HFFc6 (cell line): ENCODE measurements around the gene SV2C. TPM values are rescaled to one million over a fixed set of nuclear protein-coding genes. Genes with fewer than 3 reads are reported as not detected.

Experiments used
- DNase-seq: peaks from one replicate; pipeline ENCODE4 v3.0.0-alpha.2; 2018
- H3K27ac Mint-ChIP-seq: 2 replicates; pipeline ENCODE4 v1.8.0; 2020; ENCODE audit warnings: mild to moderate bottlenecking, mixed read lengths
- H3K27me3 Mint-ChIP-seq: 2 replicates; pipeline ENCODE4 v1.8.0; 2021; ENCODE audit warnings: mild to moderate bottlenecking, moderate library complexity, mixed read lengths; ENCODE audit not compliant: insufficient read depth
- H3K36me3 Mint-ChIP-seq: 2 replicates; pipeline ENCODE4 v1.8.0; 2021; ENCODE audit warnings: low read depth, mixed read lengths
- H3K4me1 Mint-ChIP-seq: 2 replicates; pipeline ENCODE4 v1.8.0; 2020; ENCODE audit warnings: low read depth, mixed read lengths
- H3K4me3 Mint-ChIP-seq: 2 replicates; pipeline ENCODE4 v1.8.0; 2020; ENCODE audit warnings: mild to moderate bottlenecking, moderate library complexity, mixed read lengths
- H3K9me3 Mint-ChIP-seq: 2 replicates; pipeline ENCODE4 v1.8.0; 2020; ENCODE audit warnings: mild to moderate bottlenecking, mixed read lengths
- total RNA-seq, 6 experiments: library from RNA; stranded (reverse); fragmentation: NEBNext Ultra II Directional; extraction: Animal tissue kit (Norgen Biotek cat#: 25700); gene quantifications; 2 replicates in 1 of 6; 3 replicates in 5 of 6; pipeline ENCODE4 v1.2.3, GENCODE V29; 2021
- TF ChIP-seq, protein P1 (sequence below): fragments of 200-600 bp; sonication (generic); IDR thresholded peaks from 2 replicates; pipeline ENCODE4 v1.5.0; 2021; ENCODE audit warnings: antibody characterized with exemption, mild to moderate bottlenecking

SV2C gene
- total RNA-seq, 6 experiments from 2014 or later: not detected

DNA sequence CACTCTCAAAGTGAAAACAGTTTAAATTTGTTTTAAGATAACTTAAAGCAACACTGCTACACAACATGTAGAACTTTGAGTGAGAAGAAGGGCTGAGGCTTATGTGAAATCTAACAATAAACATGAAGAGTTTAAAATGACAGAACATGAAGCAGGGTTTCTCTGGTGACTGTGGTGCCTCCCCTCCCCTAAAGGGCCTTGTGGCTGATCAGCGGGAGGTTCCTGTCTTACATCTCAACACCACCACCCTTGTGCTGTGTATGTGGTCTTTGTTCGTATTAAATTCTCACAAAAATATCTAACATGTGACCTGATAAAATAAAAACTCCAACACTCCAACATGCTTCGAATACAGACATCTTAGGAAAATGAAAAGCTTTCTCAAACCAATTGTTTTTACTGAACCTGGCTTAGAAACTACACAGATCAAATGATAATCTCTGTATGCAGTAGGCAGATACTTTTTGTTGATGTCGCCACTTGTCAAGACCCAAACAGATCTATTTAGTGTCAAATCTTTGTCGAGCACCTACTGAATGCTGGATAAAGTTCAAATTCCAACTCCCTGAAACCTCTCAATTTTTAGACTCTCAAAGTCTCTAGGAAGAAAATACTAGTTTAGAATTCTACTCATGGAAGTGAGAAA, 310.0 kb downstream of the SV2C start:
- H3K4me1 Mint-ChIP-seq: no peaks in the 10 kb centered on the region
- H3K27me3 Mint-ChIP-seq: peaks cover 19% of the 10 kb centered on the region
- no peaks in the 10 kb centered on the region for H3K36me3 Mint-ChIP-seq
- TF ChIP-seq, protein P1, sequence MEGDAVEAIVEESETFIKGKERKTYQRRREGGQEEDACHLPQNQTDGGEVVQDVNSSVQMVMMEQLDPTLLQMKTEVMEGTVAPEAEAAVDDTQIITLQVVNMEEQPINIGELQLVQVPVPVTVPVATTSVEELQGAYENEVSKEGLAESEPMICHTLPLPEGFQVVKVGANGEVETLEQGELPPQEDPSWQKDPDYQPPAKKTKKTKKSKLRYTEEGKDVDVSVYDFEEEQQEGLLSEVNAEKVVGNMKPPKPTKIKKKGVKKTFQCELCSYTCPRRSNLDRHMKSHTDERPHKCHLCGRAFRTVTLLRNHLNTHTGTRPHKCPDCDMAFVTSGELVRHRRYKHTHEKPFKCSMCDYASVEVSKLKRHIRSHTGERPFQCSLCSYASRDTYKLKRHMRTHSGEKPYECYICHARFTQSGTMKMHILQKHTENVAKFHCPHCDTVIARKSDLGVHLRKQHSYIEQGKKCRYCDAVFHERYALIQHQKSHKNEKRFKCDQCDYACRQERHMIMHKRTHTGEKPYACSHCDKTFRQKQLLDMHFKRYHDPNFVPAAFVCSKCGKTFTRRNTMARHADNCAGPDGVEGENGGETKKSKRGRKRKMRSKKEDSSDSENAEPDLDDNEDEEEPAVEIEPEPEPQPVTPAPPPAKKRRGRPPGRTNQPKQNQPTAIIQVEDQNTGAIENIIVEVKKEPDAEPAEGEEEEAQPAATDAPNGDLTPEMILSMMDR: no peak
- DNase-seq: no peak
- H3K9me3 Mint-ChIP-seq: no peaks in the 10 kb centered on the region
- no peak overlapping the region for H3K27ac Mint-ChIP-seq
- no peak overlapping the region for H3K4me3 Mint-ChIP-seq

DNA sequence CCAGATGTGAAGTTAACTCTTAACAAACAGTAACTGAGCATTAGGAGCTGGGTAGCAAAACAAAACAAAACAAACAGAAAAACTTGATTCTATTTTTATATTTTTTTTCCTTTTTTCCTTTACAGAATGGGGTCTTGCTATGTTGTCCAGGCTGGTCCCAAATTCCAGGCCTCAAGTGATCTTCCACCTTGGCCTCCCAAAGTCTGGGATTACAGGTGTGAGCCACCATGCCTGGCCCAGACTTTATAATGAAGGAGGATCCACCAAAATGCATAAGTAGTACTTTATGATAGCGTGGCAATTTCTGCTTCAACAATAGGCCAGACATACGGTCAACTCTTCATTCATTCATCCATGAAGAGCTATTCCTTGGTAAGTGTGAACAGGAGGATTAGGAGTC, 314.0 kb downstream of the SV2C start:
- Mint-ChIP-seq H3K4me3 (no peak overlapping the region), H3K36me3 (no peaks in the 10 kb centered on the region), H3K27ac (no peak overlapping the region), H3K9me3 (no peaks in the 10 kb centered on the region), H3K4me1 (peaks cover 1% of the 10 kb centered on the region; the same call in 1 of the 2 replicates), H3K27me3 (peaks cover 27% of the 10 kb centered on the region)
- DNase-seq: no peak
- TF ChIP-seq, protein P1: no peak

DNA sequence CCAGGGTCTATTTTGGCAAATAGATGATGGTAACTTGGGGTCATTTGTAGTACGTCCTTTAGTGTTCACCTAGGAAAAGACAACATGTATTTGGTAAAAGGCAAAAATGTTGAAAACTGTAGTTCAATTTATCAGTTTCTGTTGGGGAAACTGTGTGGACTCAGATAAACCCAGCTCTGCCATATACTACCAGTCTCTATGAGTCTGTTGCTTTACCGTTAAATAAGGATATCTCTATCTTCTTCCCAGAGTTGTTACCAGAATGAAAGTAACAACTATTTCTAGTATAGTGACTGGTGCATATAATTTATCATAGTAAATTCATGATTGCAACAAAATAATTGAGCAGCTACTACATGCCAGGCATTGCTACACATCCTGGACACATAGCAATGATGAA, 316.1 kb downstream of the SV2C start:
- H3K4me3 Mint-ChIP-seq: no peak overlapping the region
- H3K36me3 Mint-ChIP-seq: no peaks in the 10 kb centered on the region
- peaks cover 31% of the 10 kb centered on the region for H3K27me3 Mint-ChIP-seq
- no peaks in the 10 kb centered on the region for H3K9me3 Mint-ChIP-seq
- TF ChIP-seq, protein P1: no peak
- DNase-seq: no peak
- H3K27ac Mint-ChIP-seq: no peak overlapping the region
- peaks cover 12% of the 10 kb centered on the region; the same call in 1 of the 2 replicates for H3K4me1 Mint-ChIP-seq

DNA sequence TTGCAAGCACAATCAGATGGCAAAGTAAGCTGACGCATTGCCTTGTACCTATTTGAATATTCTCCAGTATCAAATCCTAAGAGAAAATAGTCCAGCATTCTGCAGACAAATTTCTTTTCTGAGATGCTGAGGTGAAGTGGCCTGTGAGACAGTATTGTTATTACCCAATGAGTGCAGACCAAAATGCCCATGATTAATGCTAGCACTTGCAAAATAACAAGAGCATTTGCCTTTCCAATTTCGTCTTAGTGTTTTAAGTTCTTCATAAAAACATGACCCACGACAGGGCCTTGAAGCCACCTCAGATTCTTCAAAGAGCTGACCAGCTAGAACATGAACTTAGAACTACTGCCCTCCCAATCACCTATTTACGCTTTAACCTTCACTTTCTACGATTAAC, 317.3 kb downstream of the SV2C start:
- DNase-seq: no peak
- Mint-ChIP-seq H3K4me1 (peaks cover 12% of the 10 kb centered on the region; the same call in 1 of the 2 replicates), H3K27me3 (peaks cover 37% of the 10 kb centered on the region), H3K27ac (no peak overlapping the region), H3K9me3 (no peaks in the 10 kb centered on the region), H3K36me3 (no peaks in the 10 kb centered on the region), H3K4me3 (no peak overlapping the region)
- TF ChIP-seq, protein P1: no peak

DNA sequence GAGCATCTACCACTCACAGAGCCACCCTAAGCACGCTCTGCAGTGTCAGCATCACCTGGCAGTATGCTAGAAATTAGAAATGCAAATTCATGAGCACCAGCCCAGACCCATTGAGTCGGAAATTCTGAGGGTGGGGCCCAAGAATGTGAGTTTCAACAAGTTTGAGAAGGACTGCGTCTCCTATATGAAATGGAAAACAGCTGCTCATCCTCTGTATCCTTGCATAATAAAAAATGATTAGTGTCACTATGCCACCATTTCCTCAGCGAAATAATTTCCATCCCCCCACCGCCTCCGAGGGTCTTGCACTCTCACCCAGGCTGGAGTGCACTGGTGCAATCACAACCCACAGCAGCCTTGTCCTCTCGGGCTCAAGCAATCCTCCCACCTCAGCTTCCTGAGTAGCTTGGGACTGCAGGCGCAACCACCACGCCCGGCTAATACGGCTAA, 318.6 kb downstream of the SV2C start:
- no peaks in the 10 kb centered on the region for H3K9me3 Mint-ChIP-seq
- peaks cover 12% of the 10 kb centered on the region; the same call in 1 of the 2 replicates for H3K4me1 Mint-ChIP-seq
- peaks cover 38% of the 10 kb centered on the region for H3K27me3 Mint-ChIP-seq
- no peaks in the 10 kb centered on the region for H3K36me3 Mint-ChIP-seq
- DNase-seq: no peak
- no peak overlapping the region for H3K27ac Mint-ChIP-seq
- TF ChIP-seq, protein P1: no peak
- no peak overlapping the region for H3K4me3 Mint-ChIP-seq
